K562 (cell line): ENCODE data around the gene ADSS2. TPM values are rescaled to one million over a fixed set of nuclear protein-coding genes. Genes with fewer than 3 reads are reported as not detected.

ENCODE experiments used
- ARID1B ChIP-seq: fragments of 450-650 bp; IDR thresholded peaks from 2 replicates; pipeline ENCODE4 v1.6.1; 2016; ENCODE audit warnings: antibody characterized with exemption, mild to moderate bottlenecking, inconsistent platforms
- CBFA2T3 ChIP-seq: fragments of 450-650 bp; IDR thresholded peaks from 2 replicates; pipeline ENCODE4 v1.6.1; 2017
- CBX5 ChIP-seq: IDR thresholded peaks from 2 replicates; pipeline ENCODE4 v1.6.1; 2014; ENCODE audit warnings: low read depth, borderline replicate concordance
- HEY1 ChIP-seq: fragments of 250-450 bp; sonication (Bioruptor Pico); IDR thresholded peaks from 2 replicates; pipeline ENCODE4 v1.5.0; 2020; ENCODE audit warnings: mild to moderate bottlenecking, moderate library complexity, borderline replicate concordance
- MTA1 ChIP-seq: fragments of 450-650 bp; IDR thresholded peaks from 2 replicates; pipeline ENCODE4 v1.6.1; 2017; ENCODE audit warnings: borderline replicate concordance
- NR2C1 ChIP-seq, 2 experiments: fragments of 450-650 bp; IDR thresholded peaks; 2 replicates each; pipeline ENCODE4 v1.6.1; 2017; ENCODE audit warnings: mild to moderate bottlenecking in 2 of 2, antibody characterized with exemption in 1 of 2, inconsistent platforms in 1 of 2, missing compliant biosample characterization in 1 of 2, missing genetic modification characterization in 1 of 2
- PML ChIP-seq: IDR thresholded peaks from 2 replicates; pipeline ENCODE4 v1.6.1; 2012; ENCODE audit warnings: low read length, inconsistent platforms
- RNF2 ChIP-seq: sonication (generic); IDR thresholded peaks from 2 replicates; pipeline ENCODE4 v1.6.1; 2016
- SMAD1 ChIP-seq: fragments of 150-350 bp; IDR thresholded peaks from 2 replicates; pipeline ENCODE4 v1.6.1; 2014; ENCODE audit warnings: low read length, low read depth; ENCODE audit not compliant: partially characterized antibody
- TBP ChIP-seq: optimal IDR thresholded peaks from 2 replicates; pipeline ENCODE3; 2011; ENCODE audit warnings: low read depth, low read length, improper control_type of control experiment
- TEAD1 ChIP-seq, 2 experiments: fragments of 450-650 bp in 1 of 2; sonication (generic) in 1 of 2; formaldehyde crosslinking; IDR thresholded peaks; 2 replicates each; pipeline versions ENCODE4 v1.4.0 to v1.8.0; 2020 to 2022; ENCODE audit warnings: mild to moderate bottlenecking in 2 of 2, missing genetic modification reagents in 1 of 2
- TEAD4 ChIP-seq, 2 experiments: sonication (generic) in 1 of 2; formaldehyde crosslinking in 1 of 2; IDR thresholded peaks; 2 replicates each; pipeline versions ENCODE4 v1.6.1 to v1.8.0; 2012 to 2022; ENCODE audit warnings: borderline replicate concordance in 1 of 2, inconsistent platforms in 1 of 2, low read length in 1 of 2, mild to moderate bottlenecking in 1 of 2, missing genetic modification reagents in 1 of 2
- TRIM24 ChIP-seq, 2 experiments: fragments of 450-650 bp; IDR thresholded peaks; 2 replicates each; pipeline ENCODE4 v1.6.1; 2016
- ZBTB2 ChIP-seq: fragments of 450-650 bp; IDR thresholded peaks from 2 replicates; pipeline ENCODE4 v1.6.1; 2016; ENCODE audit warnings: antibody characterized with exemption
- ZFPM2 ChIP-seq: fragments of 250-450 bp; sonication (Bioruptor Pico); IDR thresholded peaks from 2 replicates; pipeline ENCODE4 v1.5.1; 2022; ENCODE audit warnings: mild to moderate bottlenecking
- ZNF232 ChIP-seq: sonication (generic); formaldehyde crosslinking; IDR thresholded peaks from 2 replicates; pipeline ENCODE4 v1.8.0; 2022; ENCODE audit warnings: mild to moderate bottlenecking, missing genetic modification reagents
- ZNF347 ChIP-seq: fragments of 450-650 bp; formaldehyde crosslinking; IDR thresholded peaks from 2 replicates; pipeline ENCODE4 v1.4.0; 2020; ENCODE audit warnings: low read depth, mild to moderate bottlenecking, moderate library complexity
- ZNF41 ChIP-seq: fragments of 250-450 bp; sonication (Bioruptor Pico); conservative IDR thresholded peaks from 2 replicates; pipeline ENCODE4 v1.4.0; 2020; ENCODE audit warnings: mild to moderate bottlenecking
- ZNF431 ChIP-seq: sonication (generic); formaldehyde crosslinking; IDR thresholded peaks from 2 replicates; pipeline ENCODE4 v1.8.0; 2022; ENCODE audit warnings: mild to moderate bottlenecking, missing genetic modification reagents
- ZNF436 ChIP-seq: fragments of 250-450, 450-650 bp; sonication (Bioruptor Pico); formaldehyde crosslinking; IDR thresholded peaks from 2 replicates; pipeline ENCODE4 v1.7.0; 2020; ENCODE audit warnings: mild to moderate bottlenecking
- ZNF644 ChIP-seq: fragments of 200-800 bp; sonication (Bioruptor generic); IDR thresholded peaks from 2 replicates; pipeline ENCODE4 v1.6.1; 2016; ENCODE audit warnings: low read depth, missing genetic modification characterization, missing compliant biosample characterization
- ZNF717 ChIP-seq: fragments of 250-450 bp; sonication (Bioruptor Pico); IDR thresholded peaks from 2 replicates; pipeline ENCODE4 v1.5.0; 2021
- polyA plus RNA-seq, 8 experiments: library from polyadenylated mRNA; depleted of rRNA in 4 of 8; stranded (reverse) in 5 of 8; unstranded in 3 of 8; fragments of >200 nt; fragmentation: Nextera tagmentation in 2 of 8; fragmentation: Illumina TruSeq in 1 of 8; extraction: Ambion mirVana in 2 of 8; extraction: Trizol in 1 of 8; gene quantifications; 2 replicates each; pipeline versions ENCODE4 v1.2.1 to v1.2.3, GENCODE V29; 2011 to 2014; ENCODE audit warnings: inconsistent platforms in 1 of 8, missing spikeins in 1 of 8
- total RNA-seq, 7 experiments: library from RNA; depleted of rRNA in 6 of 7; stranded (reverse); fragments of >200 nt in 6 of 7; fragmentation: Illumina TruSeq in 2 of 7; extraction: Trizol in 2 of 7; gene quantifications; 2 replicates each; pipeline versions ENCODE4 v1.2.1 to v1.2.3, GENCODE V29; 2011 to 2021; ENCODE audit warnings: low replicate concordance in 1 of 7
- TF ChIP-seq, protein P1 (sequence below): fragments of 250-450 bp; sonication (Bioruptor Pico); IDR thresholded peaks from 2 replicates; pipeline ENCODE4 v1.8.0; 2022; ENCODE audit warnings: inconsistent platforms
- TF ChIP-seq, protein P2 (sequence below): IDR thresholded peaks from 2 replicates; pipeline ENCODE4 v1.6.1; 2016; ENCODE audit warnings: missing genetic modification characterization, missing compliant biosample characterization

The ADSS2 gene
- total and polyA plus RNA-seq, 9 of the 15 experiments (the other 6 are each of a cell fraction or from before 2014, with no cell fraction given), result 8.8 to 63.8 (median 59.4) TPM

DNA sequence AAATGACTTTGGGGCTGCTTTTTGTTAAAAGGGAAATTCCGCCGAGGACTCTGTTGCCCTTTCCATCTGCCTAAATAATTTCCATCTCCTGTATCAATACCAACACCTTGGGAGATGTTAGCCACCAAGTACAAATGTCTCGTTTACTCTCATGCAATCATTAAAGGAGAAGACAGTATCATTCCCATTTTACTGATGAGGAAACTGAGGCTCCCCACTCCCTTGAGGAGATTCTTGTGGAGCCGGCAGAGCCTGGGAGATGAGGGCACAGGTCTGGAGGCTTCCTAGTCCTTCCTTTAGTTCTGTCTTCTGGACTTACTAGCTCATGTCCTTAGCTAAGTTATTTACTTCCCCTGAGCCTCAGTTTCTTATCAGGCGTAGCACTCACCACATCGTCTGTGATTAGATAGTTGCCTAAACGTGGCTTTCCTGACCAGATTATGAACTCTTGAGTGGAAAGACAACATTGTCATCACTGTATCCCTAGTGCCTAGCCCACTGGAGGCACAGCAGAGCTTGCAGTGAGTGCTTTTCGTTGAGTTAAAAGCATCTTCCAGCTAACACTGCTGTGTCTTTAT is 81.6 kb downstream of the ADSS2 start (continued):
- TF ChIP-seq, protein P1, sequence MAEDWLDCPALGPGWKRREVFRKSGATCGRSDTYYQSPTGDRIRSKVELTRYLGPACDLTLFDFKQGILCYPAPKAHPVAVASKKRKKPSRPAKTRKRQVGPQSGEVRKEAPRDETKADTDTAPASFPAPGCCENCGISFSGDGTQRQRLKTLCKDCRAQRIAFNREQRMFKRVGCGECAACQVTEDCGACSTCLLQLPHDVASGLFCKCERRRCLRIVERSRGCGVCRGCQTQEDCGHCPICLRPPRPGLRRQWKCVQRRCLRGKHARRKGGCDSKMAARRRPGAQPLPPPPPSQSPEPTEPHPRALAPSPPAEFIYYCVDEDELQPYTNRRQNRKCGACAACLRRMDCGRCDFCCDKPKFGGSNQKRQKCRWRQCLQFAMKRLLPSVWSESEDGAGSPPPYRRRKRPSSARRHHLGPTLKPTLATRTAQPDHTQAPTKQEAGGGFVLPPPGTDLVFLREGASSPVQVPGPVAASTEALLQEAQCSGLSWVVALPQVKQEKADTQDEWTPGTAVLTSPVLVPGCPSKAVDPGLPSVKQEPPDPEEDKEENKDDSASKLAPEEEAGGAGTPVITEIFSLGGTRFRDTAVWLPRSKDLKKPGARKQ (CRISPR knock-in tag), result no peak
- TF ChIP-seq PML (peak; percentile 57; the same call in 1 of the 2 replicates), ZNF717 (no peak), TRIM24 (IDR thresholded peaks at IDR 0.05) (peak in 1 of 2 experiments; percentile 61; a peak in 2 of 4 replicates), TBP (no peak), ZFPM2 (CRISPR knock-in tag) (no peak), ZNF644 (no peak), MTA1 (peak; percentile 59; the same call in 1 of the 2 replicates), ARID1B (peak; percentile 93), NR2C1 (IDR thresholded peaks at IDR 0.05) (no peak), NR2C1 (tag; IDR thresholded peaks at IDR 0.05) (peak; percentile 43; the same call in 1 of the 2 replicates), ZBTB2 (0 out of 2 replicates have a peak, but pooled peaks have one; percentile 27), ZNF41 (CRISPR knock-in tag) (0 out of 2 replicates have a peak, but pooled peaks have one; percentile 4), TEAD1 (CRISPR knock-in tag; IDR thresholded peaks at IDR 0.05) (0 out of 4 replicates have a peak, but pooled peaks of 1 of the 2 experiments have one; percentile 63), SMAD1 (peak; percentile 46), HEY1 (CRISPR knock-in tag) (0 out of 2 replicates have a peak, but pooled peaks have one; percentile 27), CBFA2T3 (peak; percentile 91), RNF2 (peak; percentile 47; the same call in 1 of the 2 replicates), TEAD4 (IDR thresholded peaks at IDR 0.05; ENCODE audit: low read length) (peak; percentile 90), TEAD4 (CRISPR knock-in tag; IDR thresholded peaks at IDR 0.05; ENCODE audit: borderline replicate concordance) (no peak), ZNF347 (CRISPR knock-in tag) (no peak), ZNF431 (CRISPR knock-in tag) (no peak), ZNF436 (CRISPR knock-in tag) (no peak), ZNF232 (no peak), CBX5 (no peak)
- TF ChIP-seq, protein P2, sequence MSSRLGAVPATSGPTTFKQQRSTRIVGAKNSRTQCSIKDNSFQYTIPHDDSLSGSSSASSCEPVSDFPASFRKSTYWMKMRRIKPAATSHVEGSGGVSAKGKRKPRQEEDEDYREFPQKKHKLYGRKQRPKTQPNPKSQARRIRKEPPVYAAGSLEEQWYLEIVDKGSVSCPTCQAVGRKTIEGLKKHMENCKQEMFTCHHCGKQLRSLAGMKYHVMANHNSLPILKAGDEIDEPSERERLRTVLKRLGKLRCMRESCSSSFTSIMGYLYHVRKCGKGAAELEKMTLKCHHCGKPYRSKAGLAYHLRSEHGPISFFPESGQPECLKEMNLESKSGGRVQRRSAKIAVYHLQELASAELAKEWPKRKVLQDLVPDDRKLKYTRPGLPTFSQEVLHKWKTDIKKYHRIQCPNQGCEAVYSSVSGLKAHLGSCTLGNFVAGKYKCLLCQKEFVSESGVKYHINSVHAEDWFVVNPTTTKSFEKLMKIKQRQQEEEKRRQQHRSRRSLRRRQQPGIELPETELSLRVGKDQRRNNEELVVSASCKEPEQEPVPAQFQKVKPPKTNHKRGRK (tag), result no peak
